Smooth muscle cell (in vitro differentiated cells): ENCODE data around the gene SUPT3H. TPM values are rescaled to one million over a fixed set of nuclear protein-coding genes. Genes with fewer than 3 reads are reported as not detected.

Experiments used
- DNase-seq: peaks from one replicate; lab custom pipeline; 2025; ENCODE audit not compliant: unreplicated experiment; lab: John Stamatoyannopoulos, UW
- H2AFZ ChIP-seq: fragments of 200-600 bp; sonication (generic); 2 replicates; pipeline ENCODE4 v1.6.0; 2016; ENCODE audit warnings: antibody characterized with exemption, low read depth, mild to moderate bottlenecking
- H3F3A ChIP-seq: fragments of 200-600 bp; sonication (generic); 2 replicates; pipeline ENCODE4 v1.6.0; 2017; ENCODE audit warnings: antibody characterized with exemption, low read depth
- H3K27ac ChIP-seq: fragments of 200-600 bp; sonication (generic); 2 replicates; pipeline ENCODE4 v1.5.1; 2016; ENCODE audit warnings: low read depth, mild to moderate bottlenecking
- H3K27me3 ChIP-seq: fragments of 200-600 bp; sonication (generic); 2 replicates; pipeline ENCODE4 v1.6.1; 2016; ENCODE audit warnings: low read depth, mild to moderate bottlenecking
- H3K36me3 ChIP-seq: fragments of 200-600 bp; sonication (generic); 2 replicates; pipeline ENCODE4 v1.5.1; 2016; ENCODE audit warnings: low read depth
- H3K4me1 ChIP-seq: fragments of 200-600 bp; sonication (generic); 2 replicates; pipeline ENCODE4 v1.5.1; 2016; ENCODE audit warnings: low read depth
- H3K4me2 ChIP-seq: fragments of 200-600 bp; sonication (generic); 2 replicates; pipeline ENCODE4 v1.6.0; 2016; ENCODE audit warnings: mild to moderate bottlenecking
- H3K4me3 ChIP-seq: fragments of 200-600 bp; sonication (generic); 2 replicates; pipeline ENCODE4 v1.5.1; 2016; ENCODE audit warnings: mild to moderate bottlenecking
- H3K79me2 ChIP-seq: fragments of 200-600 bp; sonication (generic); 2 replicates; pipeline ENCODE4 v1.6.0; 2016; ENCODE audit warnings: low read depth, mild to moderate bottlenecking
- H3K9ac ChIP-seq: fragments of 200-600 bp; sonication (generic); 2 replicates; pipeline ENCODE4 v1.6.0; 2016; ENCODE audit warnings: low read depth
- H3K9me3 ChIP-seq: fragments of 200-600 bp; sonication (generic); replicated peaks from 2 replicates; pipeline ENCODE4 v1.5.1; 2016; ENCODE audit warnings: low read depth
- H4K20me1 ChIP-seq: fragments of 200-600 bp; sonication (generic); 2 replicates; pipeline ENCODE4 v1.6.0; 2016; ENCODE audit warnings: low read depth
- CTCF ChIP-seq: fragments of 200-600 bp; sonication (generic); IDR thresholded peaks from 2 replicates; pipeline ENCODE4 v1.5.1; 2017; ENCODE audit warnings: borderline replicate concordance, mild to moderate bottlenecking, antibody characterized with exemption; ENCODE audit not compliant: insufficient read depth, poor library complexity, severe bottlenecking
- WGBS: methylation state at CpG from one replicate; pipeline ENCODE4 v1.1.7; 2016; ENCODE audit warnings: low lambda C conversion rate; 5-methylcytosine and 5-hydroxymethylcytosine counted together
- polyA plus RNA-seq: library from polyadenylated mRNA; unstranded; fragments of >200 nt; fragmentation: Nextera tagmentation; extraction: Ambion mirVana; gene quantifications from 2 replicates; pipeline ENCODE4 v1.2.1, GENCODE V29; 2016
- total RNA-seq: library from RNA; depleted of rRNA; stranded (reverse); fragments of >200 nt; gene quantifications from 2 replicates; pipeline ENCODE4 v1.2.3, GENCODE V29; 2014

Gene SUPT3H
- total and polyA plus RNA-seq, 2 experiments from 2014 or later: 19.4 to 22.9 TPM

- 72% methylated on average over 2 of the region's 2 CpGs for WGBS
- Histone ChIP-seq H3K4me2 (no peak overlapping the region), H3K27ac (no peak overlapping the region), H3K79me2 (no peaks in the 10 kb centered on the region), H3K4me1 (no peaks in the 10 kb centered on the region), H3K9me3 (no peaks in the 10 kb centered on the region), H4K20me1 (no peaks in the 10 kb centered on the region), H2AFZ (no peak overlapping the region), H3K9ac (no peak overlapping the region), H3F3A (no peaks in the 10 kb centered on the region), H3K27me3 (no peaks in the 10 kb centered on the region), H3K4me3 (no peak overlapping the region), H3K36me3 (no peaks in the 10 kb centered on the region)
- TF ChIP-seq CTCF: no peak
- DNase-seq: no peak
Measured at GRCh38 chr6:44820321-44820720, 557.4 kb downstream of the SUPT3H start.

GRCh38 chr6:44811456-44811855 is 566.3 kb downstream of the SUPT3H start:
- Histone ChIP-seq H3K27ac (no peak overlapping the region), H3K9ac (no peak overlapping the region), H3K79me2 (no peaks in the 10 kb centered on the region), H4K20me1 (no peaks in the 10 kb centered on the region), H3F3A (no peaks in the 10 kb centered on the region), H3K36me3 (no peaks in the 10 kb centered on the region), H3K4me3 (no peak overlapping the region), H3K27me3 (no peaks in the 10 kb centered on the region), H3K4me2 (no peak overlapping the region), H3K4me1 (no peaks in the 10 kb centered on the region), H2AFZ (no peak overlapping the region), H3K9me3 (no peaks in the 10 kb centered on the region)
- no peak for TF ChIP-seq CTCF
- no peak for DNase-seq

GRCh38 chr6:44809258-44809657 is 568.5 kb downstream of the SUPT3H start:
- H3K27me3 ChIP-seq: no peaks in the 10 kb centered on the region
- DNase-seq: no peak
- no peak overlapping the region for H3K27ac ChIP-seq
- no peak overlapping the region for H3K4me2 ChIP-seq
- H3K9ac ChIP-seq: no peak overlapping the region
- H3K79me2 ChIP-seq: no peaks in the 10 kb centered on the region
- no peaks in the 10 kb centered on the region for H3K36me3 ChIP-seq
- H3K4me1 ChIP-seq: no peaks in the 10 kb centered on the region
- H3K9me3 ChIP-seq: no peaks in the 10 kb centered on the region
- WGBS: 89% methylated on average over 2 of the region's 2 CpGs
- no peaks in the 10 kb centered on the region for H4K20me1 ChIP-seq
- H2AFZ ChIP-seq: no peak overlapping the region
- no peaks in the 10 kb centered on the region for H3F3A ChIP-seq
- TF ChIP-seq CTCF: no peak
- H3K4me3 ChIP-seq: no peak overlapping the region

- Histone ChIP-seq H3K36me3 (no peaks in the 10 kb centered on the region), H3K4me3 (no peak overlapping the region), H3K27ac (no peak overlapping the region), H2AFZ (no peak overlapping the region), H3F3A (no peaks in the 10 kb centered on the region), H3K79me2 (no peaks in the 10 kb centered on the region), H4K20me1 (no peaks in the 10 kb centered on the region), H3K4me2 (no peak overlapping the region), H3K27me3 (no peaks in the 10 kb centered on the region), H3K9ac (no peak overlapping the region), H3K4me1 (no peaks in the 10 kb centered on the region), H3K9me3 (no peaks in the 10 kb centered on the region)
- WGBS: 83% methylated on average over 5 of the region's 5 CpGs
- TF ChIP-seq CTCF: no peak
- no peak for DNase-seq
Measured at GRCh38 chr6:44808148-44808547, 569.6 kb downstream of the SUPT3H start.
